Stimulated activated CD4-positive, alpha-beta T cell treated with anti-CD3 and anti-CD28 coated beads, TNF-alpha, amount 100 ng/mL, for 24 hours (primary cell): Measurements from ENCODE around the gene RFESD.

Experiments used
- DNase-seq, 3 experiments: peaks; one replicate each; pipeline ENCODE4 v3.0.0-alpha.2; 2020; ENCODE audit warnings: low read depth in 3 of 3

Gene RFESD

DNA sequence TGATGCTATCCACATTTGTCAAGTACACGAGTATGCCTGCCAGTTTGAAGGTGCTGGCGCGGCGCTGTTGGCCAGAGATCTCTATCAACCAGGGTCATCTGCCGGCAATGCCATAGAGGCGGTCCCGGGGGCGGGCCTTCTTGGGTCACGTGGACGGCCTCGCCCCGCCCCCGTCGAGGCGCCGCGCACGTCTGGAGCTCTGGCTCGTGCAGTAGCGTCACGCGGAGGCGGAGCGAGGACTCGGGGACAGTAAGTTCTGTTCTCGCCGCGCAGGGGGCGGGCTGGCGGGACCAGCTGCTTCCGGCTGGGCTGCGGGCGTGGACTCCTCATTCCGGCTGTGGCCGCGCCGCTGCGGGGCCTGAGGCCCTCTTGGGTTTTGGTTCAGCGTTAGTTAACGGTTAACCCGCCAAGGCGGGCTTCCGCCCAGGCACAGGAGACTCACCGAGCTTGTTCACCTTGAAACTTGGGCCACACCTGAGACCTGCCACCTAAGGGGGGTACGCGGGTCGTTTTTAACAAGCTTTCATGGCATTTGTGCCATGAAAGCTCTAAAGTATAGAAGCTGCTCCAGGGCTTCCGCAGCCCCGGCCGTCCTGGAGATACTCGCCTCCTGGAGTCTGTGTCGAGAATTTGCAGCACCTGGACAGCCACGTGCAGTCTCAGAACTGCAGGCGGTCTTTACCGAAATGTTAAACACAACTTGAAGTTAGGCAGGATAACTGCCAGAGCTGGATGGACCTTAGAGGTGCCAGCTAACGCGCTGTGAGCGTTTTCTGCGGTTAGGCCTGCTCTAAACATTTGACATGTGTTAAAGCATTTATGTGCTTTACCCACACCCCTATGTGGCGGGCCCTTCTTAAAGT lies at the start of gene RFESD:
TSS of gene RFESD (plus strand) at position 209 of the 863 bp plus-strand sequence. CDS start 5,495 bp downstream, outside the sequence.
- peak; percentile 89 to 96 (median 91) for DNase-seq

DNA sequence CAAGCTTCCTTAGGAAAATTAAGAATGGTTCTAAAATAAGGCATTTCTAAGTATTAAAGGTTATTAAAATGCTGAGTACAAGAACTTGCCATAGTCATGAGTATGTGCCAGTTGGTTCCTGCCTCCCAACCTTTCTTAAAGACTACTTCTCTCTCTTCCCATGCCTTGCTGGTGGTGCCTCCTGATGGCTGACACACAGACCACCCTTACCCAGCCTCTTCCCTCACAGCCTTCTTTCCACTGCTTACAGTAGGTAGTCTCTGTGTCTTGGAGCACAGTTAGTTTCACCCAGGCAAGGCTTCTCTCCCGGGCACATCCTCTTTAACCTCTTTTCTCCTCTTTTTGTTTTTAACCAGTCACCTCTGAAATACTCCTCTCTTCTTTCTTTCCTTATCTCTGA lies 47.3 kb upstream of the RFESD start:
- no peak for DNase-seq

DNA sequence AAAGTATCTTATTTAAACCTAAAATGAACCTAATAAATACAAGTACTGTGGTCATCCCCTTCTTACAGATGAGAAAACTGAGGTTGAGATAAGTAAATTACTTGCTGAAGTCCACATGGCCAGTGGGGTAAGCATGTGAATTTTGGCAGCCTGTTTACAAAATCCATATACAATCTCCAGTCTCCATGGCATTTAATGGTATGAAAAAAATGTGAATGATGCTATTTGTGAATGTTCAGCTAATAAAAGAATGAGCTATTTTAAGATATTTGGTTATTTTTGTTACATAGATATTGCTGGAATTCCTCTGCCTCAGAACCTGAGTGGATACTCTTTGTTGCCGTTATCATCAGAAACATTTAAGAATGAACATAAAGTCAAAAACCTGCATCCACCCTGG lies 46.0 kb upstream of the RFESD start:
- DNase-seq = no peak

DNA sequence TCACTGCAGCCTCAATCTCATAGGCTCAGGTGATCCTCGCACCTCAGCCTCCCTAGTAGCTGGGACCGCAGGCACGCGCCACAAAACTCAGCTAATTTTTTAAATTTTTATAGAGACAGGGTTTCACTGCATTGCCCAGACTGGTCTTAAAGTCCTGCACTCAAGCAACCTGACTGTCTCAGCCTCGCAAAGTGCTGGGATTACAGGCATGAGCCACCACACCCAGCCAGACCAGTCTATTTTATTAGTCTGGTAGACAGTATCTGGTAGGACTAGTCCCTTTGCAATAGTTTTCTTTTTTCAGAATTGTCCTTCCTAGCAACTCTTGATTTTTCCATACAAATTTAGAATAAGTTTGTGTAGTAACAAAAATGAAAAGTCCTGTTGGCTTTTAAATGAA lies 40.8 kb upstream of the RFESD start:
- no peak for DNase-seq

DNA sequence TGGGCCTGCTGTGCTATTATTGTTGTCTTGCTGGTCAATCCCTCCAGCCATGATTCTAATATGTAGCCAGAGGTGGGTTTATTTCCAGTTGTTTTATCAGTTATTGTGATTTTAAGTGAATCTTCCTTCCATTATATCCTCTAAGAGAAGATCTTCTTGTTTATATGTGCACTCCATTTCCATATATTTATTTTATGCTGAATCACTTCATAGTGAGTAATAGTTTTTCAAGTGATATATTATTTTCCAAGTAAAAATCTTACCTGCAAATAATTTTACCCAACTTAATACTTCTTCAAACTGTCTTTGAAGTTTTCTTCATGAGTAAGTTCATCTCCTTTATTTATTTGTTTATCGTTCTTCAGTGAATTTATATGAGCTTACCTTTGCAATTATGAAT lies 40.2 kb upstream of the RFESD start:
- DNase-seq = no peak

DNA sequence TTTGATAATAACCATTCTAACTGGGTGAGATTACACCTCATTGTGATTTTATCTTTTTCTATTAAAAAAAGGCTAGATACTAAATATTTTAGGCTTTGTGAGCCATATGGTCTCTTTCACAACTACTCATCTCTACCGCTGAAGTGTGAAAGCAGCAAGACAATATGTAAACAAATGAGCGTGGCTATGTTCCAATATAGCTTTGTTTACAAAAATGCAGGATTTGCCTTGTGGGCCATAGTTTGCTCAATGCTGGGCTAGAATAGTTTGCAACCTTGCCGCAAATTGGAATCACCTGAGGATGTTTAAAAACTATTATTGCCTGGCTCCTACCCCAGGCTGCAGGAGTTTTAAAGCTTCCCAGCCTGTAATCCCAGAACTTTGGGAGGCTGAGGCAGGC lies 36.9 kb upstream of the RFESD start:
- no peak for DNase-seq

DNA sequence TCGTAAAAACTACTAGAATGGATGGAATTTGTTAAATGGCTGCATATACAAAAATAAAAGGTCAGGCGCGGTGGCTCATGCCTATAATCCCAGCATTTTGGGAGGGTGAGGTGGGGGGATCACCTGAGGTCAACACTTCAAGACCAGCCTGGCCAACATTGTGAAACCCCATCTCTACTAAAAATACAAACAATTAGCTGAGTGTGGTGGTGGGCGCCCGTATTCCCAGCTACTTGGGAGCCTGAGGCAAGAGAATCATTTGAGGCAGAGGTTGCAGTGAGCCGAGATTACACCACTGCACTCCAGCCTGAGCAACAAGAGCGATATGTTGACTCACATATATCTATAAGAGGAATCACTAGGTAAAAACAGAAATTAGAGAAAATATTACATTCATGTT lies 36.0 kb upstream of the RFESD start:
- DNase-seq = no peak

DNA sequence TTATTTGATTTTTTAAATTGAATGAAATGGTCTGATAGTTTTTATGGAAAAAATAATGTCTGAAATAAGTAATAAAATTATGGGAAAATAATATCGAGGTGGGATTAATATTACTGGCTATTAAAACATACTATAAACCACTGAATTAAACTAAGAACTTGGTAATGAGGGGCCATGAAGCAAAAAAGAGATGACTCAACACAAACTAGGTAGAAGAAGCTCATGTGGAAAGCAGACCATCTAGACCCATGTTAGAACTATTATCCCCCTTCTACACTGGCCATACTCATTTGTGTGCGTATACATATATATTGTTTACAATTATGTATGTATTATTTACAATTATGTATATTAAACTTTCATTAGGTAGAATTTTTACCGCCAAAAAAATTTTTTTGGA lies 35.2 kb upstream of the RFESD start:
- DNase-seq = no peak

DNA sequence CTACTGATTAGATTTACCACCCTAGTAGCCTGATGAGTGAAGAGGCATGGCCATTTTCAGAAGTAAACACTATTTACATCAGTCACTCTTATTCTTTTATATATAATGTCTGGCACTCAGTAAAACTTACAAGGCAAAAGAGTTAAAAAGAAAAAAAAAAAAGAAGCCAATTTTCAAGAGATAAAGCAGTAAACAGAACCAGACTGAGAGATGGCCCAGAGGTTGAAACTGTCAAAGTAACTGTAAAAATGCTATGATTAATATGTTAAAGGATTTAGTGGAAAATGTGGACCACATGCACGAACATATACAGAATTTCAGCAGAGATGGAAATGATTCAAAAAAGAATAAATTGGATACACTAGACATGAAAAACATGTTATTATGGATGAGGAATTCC lies 33.1 kb upstream of the RFESD start:
- no peak for DNase-seq

DNA sequence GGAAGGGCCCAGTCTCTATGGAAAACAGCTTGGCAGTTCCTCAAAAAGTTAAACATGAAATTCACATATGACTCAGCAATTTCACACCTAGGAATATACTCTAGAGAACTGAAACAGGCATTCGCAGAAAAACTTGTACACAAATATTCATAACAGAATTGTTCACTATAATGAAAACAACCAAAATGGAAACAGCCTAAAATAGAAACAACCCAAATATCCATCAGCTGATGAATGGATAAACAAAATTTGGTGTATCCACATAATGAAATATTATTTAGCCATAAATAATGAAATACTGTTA lies 31.5 kb upstream of the RFESD start:
- DNase-seq = no peak

DNA sequence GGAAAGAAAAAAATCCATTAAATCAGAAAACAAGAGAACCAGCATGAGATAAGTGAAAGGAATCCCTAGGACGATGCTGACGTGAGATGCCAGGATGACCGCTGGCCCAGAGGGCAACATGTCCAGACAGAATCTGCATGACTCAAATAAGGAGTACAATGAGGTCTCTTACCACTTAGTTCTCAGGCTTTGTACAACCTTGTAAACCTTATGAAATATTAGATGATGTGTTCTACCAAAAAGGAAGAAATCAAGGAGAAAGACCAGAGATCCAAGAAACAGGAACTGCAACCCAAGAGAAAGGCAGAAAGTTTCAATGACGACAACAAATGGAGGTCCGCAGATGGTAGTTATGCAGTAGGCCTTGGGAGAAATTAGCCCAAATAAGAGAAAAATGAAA lies 29.5 kb upstream of the RFESD start:
- DNase-seq = no peak

DNA sequence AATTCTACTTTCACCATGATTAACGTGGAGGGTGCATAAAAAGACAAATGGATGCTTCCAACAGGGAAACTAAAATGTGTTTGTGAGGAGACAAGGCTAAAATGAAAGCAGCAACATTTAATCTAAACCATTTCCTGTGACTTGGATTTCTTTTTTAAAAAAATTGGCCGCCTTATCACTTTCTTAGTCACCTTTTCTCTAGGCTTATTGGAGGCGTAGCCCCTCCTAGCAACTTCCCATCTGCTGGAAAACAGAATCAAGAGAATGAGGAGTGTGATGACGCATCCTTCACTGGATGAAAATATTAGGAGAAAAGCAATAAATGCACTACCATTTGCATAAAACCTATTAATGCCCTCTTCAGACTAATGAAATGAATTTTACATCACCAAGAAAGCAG lies 27.5 kb upstream of the RFESD start:
- DNase-seq = no peak

DNA sequence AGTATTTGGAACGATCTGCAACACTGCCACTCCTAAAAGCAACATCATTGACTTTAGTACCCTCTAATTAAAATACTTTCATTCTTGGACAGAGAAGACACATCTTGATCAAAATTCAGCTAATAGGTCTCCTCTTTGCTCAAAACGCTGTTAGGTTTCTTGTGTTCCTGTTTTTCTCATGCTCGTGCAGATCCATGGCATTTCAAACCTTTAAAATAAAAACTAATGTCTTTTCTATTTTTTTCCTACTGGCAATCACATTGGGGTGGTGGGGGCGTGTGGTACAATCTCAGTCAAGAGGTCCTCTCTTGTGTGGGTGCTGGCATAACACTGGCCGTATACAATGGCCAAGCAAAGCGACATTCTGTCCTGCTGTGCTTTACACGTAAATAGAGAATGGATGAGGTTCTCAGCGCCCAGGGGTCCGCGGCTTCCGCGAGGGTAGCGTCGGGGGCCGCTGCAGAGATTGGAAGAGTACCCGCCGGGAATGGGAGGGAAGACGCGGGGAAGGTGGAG lies 27.0 kb upstream of the RFESD start:
- no peak for DNase-seq

DNA sequence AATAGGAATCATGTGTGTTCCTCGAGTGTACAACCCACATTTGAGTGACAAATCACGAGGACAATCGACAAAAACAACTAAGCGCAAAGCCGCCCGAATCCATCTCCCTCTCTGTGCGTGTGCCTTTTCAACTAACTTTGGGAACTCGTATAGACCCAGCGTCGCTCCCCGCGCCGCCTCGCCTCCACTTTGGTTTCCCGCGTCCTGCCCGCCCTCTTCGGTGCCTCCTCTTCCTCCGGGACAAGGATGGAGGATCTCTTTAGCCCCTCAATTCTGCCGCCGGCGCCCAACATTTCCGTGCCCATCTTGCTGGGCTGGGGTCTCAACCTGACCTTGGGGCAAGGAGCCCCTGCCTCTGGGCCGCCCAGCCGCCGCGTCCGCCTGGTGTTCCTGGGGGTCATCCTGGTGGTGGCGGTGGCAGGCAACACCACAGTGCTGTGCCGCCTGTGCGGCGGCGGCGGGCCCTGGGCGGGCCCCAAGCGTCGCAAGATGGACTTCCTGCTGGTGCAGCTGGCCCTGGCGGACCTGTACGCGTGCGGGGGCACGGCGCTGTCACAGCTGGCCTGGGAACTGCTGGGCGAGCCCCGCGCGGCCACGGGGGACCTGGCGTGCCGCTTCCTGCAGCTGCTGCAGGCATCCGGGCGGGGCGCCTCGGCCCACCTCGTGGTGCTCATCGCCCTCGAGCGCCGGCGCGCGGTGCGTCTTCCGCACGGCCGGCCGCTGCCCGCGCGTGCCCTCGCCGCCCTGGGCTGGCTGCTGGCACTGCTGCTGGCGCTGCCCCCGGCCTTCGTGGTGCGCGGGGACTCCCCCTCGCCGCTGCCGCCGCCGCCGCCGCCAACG lies 26.3 kb upstream of the RFESD start, which contains the start of gene GPR150:
TSS of gene GPR150 (plus strand) at position 58 of the 840 bp plus-strand sequence. CDS start at position 247, 189 bp downstream.
- peak in 2 of 3 experiments; percentile 34 to 60 for DNase-seq

DNA sequence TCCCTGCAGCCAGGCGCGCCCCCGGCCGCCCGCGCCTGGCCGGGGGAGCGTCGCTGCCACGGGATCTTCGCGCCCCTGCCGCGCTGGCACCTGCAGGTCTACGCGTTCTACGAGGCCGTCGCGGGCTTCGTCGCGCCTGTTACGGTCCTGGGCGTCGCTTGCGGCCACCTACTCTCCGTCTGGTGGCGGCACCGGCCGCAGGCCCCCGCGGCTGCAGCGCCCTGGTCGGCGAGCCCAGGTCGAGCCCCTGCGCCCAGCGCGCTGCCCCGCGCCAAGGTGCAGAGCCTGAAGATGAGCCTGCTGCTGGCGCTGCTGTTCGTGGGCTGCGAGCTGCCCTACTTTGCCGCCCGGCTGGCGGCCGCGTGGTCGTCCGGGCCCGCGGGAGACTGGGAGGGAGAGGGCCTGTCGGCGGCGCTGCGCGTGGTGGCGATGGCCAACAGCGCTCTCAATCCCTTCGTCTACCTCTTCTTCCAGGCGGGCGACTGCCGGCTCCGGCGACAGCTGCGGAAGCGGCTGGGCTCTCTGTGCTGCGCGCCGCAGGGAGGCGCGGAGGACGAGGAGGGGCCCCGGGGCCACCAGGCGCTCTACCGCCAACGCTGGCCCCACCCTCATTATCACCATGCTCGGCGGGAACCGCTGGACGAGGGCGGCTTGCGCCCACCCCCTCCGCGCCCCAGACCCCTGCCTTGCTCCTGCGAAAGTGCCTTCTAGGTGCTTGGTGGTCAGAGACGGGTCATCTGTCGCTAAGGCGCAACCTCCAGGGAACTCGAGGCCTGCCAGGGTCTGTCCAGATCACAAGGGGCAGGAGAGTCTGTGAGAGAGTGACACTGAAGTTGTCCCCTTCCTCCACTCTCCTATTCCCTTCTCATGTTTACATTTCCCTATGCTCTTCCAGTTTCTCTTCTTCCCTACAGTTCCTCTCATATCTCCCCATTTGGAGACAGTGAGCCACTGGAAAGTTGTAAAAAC lies 25.4 kb upstream of the RFESD start:
- peak in 2 of 3 experiments; percentile 8 to 46 for DNase-seq

DNA sequence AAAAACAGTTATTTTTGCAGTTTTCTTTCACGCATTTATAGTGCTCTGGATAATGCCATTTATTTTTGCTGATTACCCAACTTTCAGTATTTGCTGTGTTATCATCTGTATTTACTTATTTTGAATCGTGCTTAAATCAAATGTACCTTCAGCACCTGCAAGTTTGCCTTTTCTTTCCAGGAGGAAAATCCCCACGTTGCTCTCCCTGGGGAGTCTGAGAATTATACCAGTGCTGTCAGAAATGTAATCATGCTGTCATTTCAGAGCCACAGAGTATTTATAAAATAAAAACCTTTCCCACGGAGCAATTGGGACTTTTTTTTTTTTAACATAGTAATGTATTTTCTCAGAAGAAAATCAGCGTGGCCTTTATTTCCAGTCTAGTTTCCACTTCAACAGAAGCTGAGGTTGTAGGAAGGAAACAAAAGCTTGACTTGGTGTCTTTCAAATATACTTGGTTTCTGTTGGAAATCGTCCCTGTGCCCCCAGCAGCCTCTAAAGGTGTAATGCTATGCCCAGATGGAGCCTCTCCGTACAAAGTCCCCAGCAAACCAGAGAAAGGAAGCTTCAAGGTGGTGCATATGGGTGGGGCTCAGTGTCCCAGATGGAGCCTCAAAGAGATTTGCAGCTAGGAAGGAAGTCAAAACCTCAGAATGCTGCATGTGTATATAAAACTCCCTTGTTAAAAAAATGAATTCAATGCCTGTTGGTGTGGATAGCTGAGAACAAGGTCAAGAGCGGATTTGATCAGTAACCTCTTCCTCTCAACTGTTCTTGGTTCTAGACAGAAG lies 24.5 kb upstream of the RFESD start:
- DNase-seq = no peak

DNA sequence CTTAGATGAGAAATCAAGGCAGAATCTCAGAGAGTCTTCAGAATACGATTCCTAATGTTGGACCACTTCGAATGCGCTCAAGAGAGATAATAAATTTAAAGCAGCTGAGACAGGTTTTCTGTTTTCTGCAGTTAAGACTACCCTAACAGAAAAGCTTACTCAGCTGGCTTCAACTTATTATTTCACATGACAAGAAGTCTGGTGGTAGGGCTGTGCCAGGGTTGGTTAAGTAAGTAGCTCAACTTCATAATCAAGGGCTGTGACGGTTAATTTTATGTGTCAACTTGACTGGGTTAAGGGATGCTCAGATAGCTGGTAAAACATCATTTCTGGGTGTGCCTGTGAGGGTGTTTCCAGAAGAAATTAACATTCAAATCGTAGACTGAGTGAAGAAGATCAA lies 22.9 kb upstream of the RFESD start:
- no peak for DNase-seq

DNA sequence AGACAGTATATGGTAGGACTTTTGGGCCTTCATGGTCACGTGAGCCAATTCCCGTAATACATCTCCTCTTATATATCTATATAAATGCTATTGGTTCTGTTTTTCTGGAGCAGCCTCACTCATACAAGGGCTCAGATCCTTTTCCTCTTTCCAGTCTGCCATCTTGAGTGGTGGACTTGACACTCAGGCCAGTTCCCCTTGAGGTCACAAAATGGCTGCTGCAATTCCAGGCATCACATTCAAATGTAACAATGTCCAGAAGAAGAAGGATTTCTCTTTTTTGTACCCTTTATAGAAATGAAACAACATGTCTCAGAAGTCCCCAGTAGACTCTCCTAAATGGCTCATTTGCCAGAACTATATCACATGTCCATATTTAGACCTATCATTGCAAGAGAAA lies 22.2 kb upstream of the RFESD start:
- DNase-seq = no peak

DNA sequence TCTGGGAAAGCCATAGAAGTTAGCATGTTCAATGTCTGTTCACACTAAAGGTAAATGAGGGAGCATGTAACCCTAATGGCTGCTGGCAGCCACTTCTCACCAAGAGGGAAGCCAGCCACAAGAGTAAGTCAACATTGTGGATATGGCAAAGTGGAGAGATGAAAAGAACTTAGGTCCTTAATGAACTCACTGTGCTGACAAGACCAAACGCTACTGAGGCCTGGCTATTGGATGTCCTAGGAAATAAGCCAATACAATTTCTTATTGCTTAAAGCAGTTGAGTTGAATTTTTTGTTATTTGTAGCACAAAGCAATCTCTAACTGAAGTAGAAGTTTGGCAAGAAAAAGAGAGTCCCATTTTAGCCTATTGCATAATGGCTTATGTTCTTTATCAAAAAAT lies 19.9 kb upstream of the RFESD start:
- no peak for DNase-seq

DNA sequence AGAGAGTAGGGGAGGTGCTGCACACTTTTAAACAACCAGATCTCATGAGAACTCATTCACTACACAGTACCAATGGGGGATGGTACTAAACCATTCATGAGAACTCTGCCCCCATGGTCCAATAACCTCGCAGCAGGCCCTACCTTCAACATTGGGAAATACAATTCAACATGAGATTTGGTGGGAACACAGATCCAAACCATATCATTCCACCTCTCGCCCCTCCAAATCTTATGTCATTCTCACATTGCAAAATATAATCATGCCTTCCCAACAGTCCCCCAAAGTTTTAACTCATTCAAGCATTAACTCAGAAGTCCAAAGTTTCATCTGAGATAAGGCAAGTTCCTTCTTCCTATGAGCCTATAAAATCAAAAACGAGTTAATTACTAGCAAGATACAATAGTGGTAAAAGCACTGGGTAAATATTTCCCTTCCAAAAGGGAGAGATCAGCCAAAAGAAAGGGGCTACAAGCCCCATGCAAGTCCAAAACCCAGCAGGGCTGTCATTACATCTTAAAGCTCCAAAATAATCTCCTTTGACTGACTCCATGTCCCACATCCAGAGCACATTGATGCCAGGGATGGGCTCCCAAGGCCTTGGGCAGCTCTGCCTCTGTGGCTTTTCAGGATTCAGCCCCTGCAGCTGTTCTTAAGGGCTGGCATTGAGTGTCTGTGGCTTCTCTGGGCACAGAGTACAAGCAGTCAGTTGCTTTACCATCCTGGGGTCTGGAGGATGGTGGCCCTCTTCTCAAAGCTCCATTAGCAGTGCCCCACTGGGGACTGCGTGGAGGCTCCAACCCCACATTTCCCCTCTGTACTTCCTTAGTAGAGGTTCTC lies 18.4 kb upstream of the RFESD start:
- DNase-seq = no peak
